GM12865 (cell line): Measurements from ENCODE around the gene MSGN1.

Experiments
- DNase-seq: peaks from one replicate; pipeline ENCODE4 v3.0.0; 2010; ENCODE audit warnings: low read depth
- H3K4me3 ChIP-seq: 2 replicates; pipeline ENCODE4 v1.5.1; 2011; ENCODE audit warnings: mild to moderate bottlenecking, low read depth, low read length, control low read depth
- CTCF ChIP-seq: IDR thresholded peaks from 2 replicates; pipeline ENCODE4 v1.5.1; 2011; ENCODE audit warnings: low read length, control low read depth, low read depth, inconsistent platforms; ENCODE audit not compliant: insufficient read depth; ENCODE audit errors: missing control alignments

Gene MSGN1

GRCh38 chr2:17800693-17801458 lies 15.4 kb upstream of the MSGN1 start:
- TF ChIP-seq CTCF = no peak
- DNase-seq = no peak
- H3K4me3 ChIP-seq = no peak overlapping the region

DNA sequence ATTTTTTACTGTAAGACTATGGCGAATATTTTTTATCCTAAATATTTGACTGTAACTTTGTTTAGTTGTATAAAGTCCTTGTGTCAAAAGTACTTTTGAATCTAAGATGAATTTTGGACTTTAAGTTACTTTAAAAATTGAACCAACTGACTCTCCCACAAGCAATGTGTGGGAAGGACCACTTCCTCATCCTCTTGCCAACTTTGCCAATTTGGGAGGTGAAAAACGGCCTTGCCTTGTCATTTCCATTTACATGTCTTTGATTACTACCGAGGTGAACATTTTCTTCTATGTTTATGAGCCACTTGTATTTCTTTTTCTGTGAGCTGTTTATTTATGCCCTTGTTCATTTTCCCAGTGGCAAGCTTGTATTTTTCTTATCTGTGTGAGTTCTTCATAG lies 12.8 kb upstream of the MSGN1 start:
- no peak overlapping the region for H3K4me3 ChIP-seq
- no peak for TF ChIP-seq CTCF
- no peak for DNase-seq

GRCh38 chr2:17804358-17804757 lies 11.9 kb upstream of the MSGN1 start:
- TF ChIP-seq CTCF = no peak
- DNase-seq = peak; percentile 30
- no peak overlapping the region for H3K4me3 ChIP-seq

DNA sequence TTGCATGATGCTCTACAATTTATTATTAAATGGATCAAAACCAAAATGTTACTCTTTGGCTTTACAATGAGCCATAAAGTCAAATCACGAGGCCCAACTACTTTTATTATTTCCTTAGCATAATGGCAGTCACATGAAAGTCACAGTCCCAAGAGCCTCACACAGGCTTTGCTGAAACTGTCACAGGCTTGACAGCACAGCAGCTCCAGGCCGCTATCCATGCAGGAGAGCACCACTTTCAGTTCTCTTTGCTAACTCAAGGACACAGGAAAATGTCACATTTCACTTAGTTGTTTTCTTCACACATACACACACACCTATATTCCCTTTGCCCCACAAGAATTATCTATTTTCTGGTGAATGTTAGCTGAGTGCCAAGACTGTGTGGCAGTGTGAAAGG lies 11.1 kb upstream of the MSGN1 start:
- H3K4me3 ChIP-seq = no peak overlapping the region
- no peak for TF ChIP-seq CTCF
- DNase-seq = no peak

GRCh38 chr2:17805717-17806363 lies 10.4 kb upstream of the MSGN1 start:
- no peak for DNase-seq
- no peak for TF ChIP-seq CTCF
- H3K4me3 ChIP-seq = no peak overlapping the region

GRCh38 chr2:17813010-17813741 lies 3.1 kb upstream of the MSGN1 start:
- peak; percentile 45 for DNase-seq
- H3K4me3 ChIP-seq = peak overlapping the region; percentile 29
- no peak for TF ChIP-seq CTCF
